GM04503 (cell line): Measurements from ENCODE around the gene SRSF11.
"Not testable (repeated sequence)": the region's sequence is repeated elsewhere in the genome, so short reads cannot be mapped to it uniquely, and the experiment has no call there.

Experiments
- DNase-seq: peaks from one replicate; pipeline ENCODE4 v3.0.0-alpha.2; 2012; ENCODE audit warnings: low read depth

The SRSF11 gene

GRCh38 chr1:70221238-70222121 is at the start of gene SRSF11:
Gene SRSF11, plus strand, starts transcription at chr1:70221380. Its CDS starts 257 bp downstream, at chr1:70221637.
- peak; percentile 49 for DNase-seq

- DNase-seq: no peak
These were observed 49.7 kb upstream of the SRSF11 start for GRCh38 chr1:70171512-70171911.

- DNase-seq: not testable (repeated sequence)
These were observed 36.0 kb upstream of the SRSF11 start for GRCh38 chr1:70185181-70185580.

GRCh38 chr1:70188522-70188921 is 32.7 kb upstream of the SRSF11 start:
- DNase-seq: no peak

GRCh38 chr1:70190180-70190579 is 31.0 kb upstream of the SRSF11 start:
- no peak for DNase-seq

- DNase-seq: not testable (repeated sequence)
These were observed 28.7 kb upstream of the SRSF11 start for GRCh38 chr1:70192446-70192845.

- DNase-seq: no peak
These were observed 26.6 kb upstream of the SRSF11 start for GRCh38 chr1:70194601-70195000.

GRCh38 chr1:70195342-70195741 is 25.8 kb upstream of the SRSF11 start:
- DNase-seq: no peak

GRCh38 chr1:70196333-70196732 is 24.8 kb upstream of the SRSF11 start:
- no peak for DNase-seq

- DNase-seq: no peak
These were observed 21.1 kb upstream of the SRSF11 start for GRCh38 chr1:70200065-70200464.

GRCh38 chr1:70202173-70202758 is 18.9 kb upstream of the SRSF11 start:
- no peak for DNase-seq

- DNase-seq: no peak
These were observed 17.0 kb upstream of the SRSF11 start for GRCh38 chr1:70204139-70204538.

GRCh38 chr1:70204600-70204999 is 16.6 kb upstream of the SRSF11 start:
- no peak for DNase-seq

- DNase-seq: no peak
These were observed 16.1 kb upstream of the SRSF11 start for GRCh38 chr1:70205071-70205433.

GRCh38 chr1:70205434-70206118 is 15.6 kb upstream of the SRSF11 start, which contains the start of gene LRRC40:
Gene LRRC40, minus strand, starts transcription at chr1:70205579. Its CDS starts 39 bp downstream, at chr1:70205540.
- DNase-seq: peak; percentile 78

GRCh38 chr1:70206833-70207232 is 14.3 kb upstream of the SRSF11 start:
- DNase-seq: not testable (repeated sequence)

GRCh38 chr1:70207492-70207891 is 13.7 kb upstream of the SRSF11 start:
- no peak for DNase-seq

- no peak for DNase-seq
These were observed 12.9 kb upstream of the SRSF11 start for GRCh38 chr1:70208292-70208691.

GRCh38 chr1:70210820-70211219 is 10.4 kb upstream of the SRSF11 start:
- DNase-seq: no peak

GRCh38 chr1:70211541-70211940 is 9.6 kb upstream of the SRSF11 start:
- no peak for DNase-seq

GRCh38 chr1:70220015-70220414 is 1.2 kb upstream of the SRSF11 start:
- DNase-seq: no peak

GRCh38 chr1:70220517-70221237 is 503 bp upstream of the SRSF11 start:
- DNase-seq: no peak
